HG03196 (cell line): Measurements from ENCODE around the gene PANX2.
"Not testable (repeated sequence)": the region's sequence is repeated elsewhere in the genome, so short reads cannot be mapped to it uniquely, and the experiment has no call there.

Experiments used
- ATAC-seq: cut with Tn5 transposase; IDR thresholded peaks from one replicate; pipeline ENCODE4 v1.9.1; 2021; ENCODE audit not compliant: unreplicated experiment

The PANX2 gene

DNA sequence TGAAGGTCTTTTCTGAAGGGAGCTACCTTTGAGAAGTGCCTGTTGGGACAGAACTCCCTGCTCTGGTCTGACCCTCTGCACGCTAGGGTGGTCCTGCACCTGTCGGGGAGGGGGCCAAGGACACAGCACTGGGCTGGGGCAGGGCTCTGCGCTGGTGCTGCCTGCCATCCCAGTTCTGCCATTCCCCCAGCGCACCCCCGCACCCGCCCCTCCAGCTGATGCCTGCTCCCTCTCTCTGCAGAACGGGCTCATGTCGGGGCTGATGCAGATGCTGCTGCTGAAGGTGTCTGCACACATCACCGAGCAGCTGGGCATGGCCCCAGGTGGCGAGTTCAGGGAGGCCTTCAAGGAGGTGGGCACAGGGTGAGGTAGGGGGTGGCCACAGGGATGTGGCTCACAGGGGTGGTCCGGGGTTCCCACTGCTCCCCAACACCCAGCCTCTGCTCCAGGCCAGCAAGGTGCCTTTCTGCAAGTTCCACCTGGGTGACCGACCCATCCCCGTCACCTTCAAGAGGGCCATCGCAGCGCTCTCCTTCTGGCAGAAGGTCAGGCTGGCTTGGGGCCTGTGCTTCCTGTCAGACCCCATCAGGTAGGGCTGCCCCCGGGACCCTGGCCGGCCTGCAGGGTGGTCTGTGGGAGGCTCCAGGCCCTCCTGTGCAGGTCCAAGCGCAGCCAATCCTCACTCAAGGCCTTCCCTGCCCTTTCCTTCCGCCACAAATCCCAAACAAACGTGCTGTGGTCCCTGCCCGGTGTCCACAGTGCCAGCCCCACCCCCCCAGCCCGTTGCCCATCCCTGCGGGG lies 26.7 kb downstream of the PANX2 start:
- ATAC-seq: no peak

DNA sequence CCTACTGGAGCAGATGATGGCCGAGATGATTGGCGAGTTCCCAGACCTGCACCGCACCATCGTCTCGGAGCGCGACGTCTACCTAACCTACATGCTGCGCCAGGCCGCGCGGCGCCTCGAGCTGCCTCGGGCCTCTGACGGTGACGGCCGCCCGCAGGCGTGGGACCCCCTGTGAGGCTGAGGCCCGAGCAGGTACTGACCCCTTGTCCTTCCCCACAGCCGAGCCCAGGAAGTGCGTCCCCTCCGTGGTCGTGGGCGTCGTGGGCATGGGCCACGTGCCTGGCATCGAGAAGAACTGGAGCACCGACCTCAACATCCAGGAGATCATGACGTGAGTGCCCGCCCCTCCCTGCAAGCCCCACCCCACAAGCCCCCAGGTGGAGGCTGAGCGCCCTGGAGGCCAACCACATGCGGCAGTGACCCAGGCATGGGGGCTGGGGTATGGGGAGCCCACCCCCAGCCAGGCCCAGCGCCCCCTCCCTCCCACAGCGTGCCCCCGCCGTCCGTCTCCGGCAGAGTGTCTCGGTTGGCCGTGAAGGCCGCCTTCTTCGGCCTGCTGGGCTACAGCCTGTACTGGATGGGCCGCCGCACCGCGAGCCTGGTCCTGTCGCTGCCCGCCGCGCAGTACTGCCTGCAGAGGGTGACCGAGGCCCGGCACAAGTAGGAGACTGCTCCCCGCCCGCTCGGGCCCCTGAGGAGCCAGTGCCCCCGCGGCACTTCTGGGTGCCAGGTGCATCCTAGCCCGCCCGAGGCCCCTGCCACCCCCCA lies 27.5 kb downstream of the PANX2 start:
- ATAC-seq: no peak

DNA sequence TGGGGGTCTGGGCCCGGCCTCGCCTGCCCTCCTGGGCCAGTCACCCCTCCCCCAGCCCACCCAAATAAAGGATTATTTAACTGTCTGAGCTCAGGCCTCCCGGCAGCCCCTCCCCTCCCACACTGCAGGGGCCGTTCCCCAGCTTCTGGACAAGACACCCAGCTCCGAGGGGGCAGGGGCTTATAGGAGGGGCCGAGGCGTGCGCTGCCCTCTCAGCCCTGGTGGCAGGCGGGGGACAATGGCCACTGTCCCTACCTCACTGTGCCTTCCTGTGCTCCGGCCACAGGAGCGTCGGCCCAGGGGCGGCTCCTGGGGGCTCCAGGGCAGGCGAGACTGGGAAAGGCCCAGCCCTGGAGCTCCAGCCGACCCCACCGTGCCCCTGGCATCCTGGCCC lies 28.1 kb downstream of the PANX2 start:
- ATAC-seq: no peak

DNA sequence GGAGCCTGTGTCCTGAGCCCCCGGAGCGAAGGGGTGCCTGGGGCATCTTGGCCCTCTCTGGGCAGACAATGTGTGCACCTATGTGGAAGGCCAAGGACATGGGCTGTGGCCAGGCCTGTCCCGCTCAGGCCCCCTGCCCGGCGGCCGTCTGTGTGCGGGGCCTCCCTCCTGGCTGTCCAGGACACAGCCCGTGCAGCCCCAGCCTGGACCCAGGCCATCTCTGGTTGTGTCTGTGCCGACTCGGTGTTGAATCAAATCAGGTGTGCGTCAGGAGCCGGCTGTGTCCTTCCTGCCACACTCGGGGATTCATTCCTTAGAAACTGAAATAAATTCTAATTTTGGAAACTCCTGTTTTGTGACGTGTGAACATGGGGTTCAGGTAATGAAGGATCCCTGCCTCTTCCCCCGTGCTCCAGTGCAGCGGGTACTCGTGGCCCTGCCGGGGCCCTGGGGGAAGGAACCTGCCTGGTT lies 28.8 kb downstream of the PANX2 start:
- no peak for ATAC-seq

DNA sequence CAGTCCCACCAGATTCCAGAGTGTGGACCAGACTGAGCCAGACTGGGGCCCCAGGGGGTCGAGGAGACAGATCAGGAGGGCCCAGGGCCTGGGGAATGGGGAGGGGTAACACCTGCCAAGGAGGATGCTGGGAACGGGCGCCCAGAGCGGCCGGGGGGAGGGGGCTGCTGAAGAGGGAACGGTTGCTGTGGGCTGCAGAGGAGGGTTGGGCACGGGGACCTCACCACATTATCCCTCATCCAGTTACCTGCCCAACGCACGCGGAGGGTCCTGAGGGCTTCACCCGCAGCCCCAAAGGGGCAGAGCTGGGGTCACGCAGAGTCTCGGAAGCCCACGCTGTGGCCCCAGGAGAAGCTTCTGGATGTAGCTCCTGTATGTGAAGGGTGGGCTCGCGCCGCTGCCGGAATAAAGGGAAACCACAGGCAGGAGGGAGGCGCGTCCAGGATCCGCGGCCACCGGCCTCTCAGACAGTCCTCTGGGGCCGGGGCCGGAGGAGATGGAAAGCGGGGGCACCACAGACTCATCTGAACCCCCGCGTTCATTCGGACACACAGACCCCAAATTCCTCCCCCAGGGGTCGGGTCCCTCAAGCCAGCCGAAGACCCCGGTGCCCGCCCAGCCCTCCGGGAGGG lies 29.4 kb downstream of the PANX2 start:
- ATAC-seq: no peak

DNA sequence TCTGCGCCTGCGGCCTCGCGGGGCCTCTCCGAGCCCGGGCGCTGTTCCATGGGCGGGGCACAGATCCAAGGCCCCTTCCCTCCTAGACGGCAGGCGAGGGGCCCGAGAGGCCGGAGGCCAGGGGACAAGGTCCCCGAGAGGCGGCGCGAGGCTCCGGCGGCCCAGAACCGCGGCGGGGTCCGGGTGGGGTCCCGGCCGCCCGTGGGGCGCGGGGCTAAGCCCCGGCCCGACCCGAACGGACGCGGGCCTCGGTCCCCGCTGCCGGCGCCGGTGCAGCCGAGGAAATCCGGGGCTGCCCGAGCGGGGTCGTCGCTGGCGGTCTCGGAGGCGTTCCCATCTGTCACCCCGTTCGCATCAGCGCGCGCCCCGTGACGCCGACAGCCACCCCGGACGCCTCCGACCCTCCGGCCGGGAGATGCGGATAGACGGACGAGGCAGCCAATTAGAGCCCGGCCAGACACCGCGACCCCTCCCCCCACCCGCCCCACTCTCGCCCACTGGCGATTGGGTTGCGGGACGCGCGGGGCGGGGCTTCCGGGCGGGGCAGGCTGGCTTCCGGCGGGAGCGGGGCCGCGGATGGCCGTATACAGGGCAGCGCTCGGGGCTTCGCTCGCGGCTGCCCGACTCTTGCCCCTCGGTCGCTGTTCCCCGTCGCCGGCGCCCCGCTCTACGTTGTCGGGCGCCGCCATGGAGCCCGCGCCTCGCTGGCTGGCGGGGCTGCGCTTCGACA lies 30.1 kb downstream of the PANX2 start, which contains the start of gene SELENOO:
Gene SELENOO (plus strand): TSS at position 551 of the 730 bp plus-strand sequence. CDS start 26 bp downstream, at position 577.
- peak; percentile 66 for ATAC-seq

DNA sequence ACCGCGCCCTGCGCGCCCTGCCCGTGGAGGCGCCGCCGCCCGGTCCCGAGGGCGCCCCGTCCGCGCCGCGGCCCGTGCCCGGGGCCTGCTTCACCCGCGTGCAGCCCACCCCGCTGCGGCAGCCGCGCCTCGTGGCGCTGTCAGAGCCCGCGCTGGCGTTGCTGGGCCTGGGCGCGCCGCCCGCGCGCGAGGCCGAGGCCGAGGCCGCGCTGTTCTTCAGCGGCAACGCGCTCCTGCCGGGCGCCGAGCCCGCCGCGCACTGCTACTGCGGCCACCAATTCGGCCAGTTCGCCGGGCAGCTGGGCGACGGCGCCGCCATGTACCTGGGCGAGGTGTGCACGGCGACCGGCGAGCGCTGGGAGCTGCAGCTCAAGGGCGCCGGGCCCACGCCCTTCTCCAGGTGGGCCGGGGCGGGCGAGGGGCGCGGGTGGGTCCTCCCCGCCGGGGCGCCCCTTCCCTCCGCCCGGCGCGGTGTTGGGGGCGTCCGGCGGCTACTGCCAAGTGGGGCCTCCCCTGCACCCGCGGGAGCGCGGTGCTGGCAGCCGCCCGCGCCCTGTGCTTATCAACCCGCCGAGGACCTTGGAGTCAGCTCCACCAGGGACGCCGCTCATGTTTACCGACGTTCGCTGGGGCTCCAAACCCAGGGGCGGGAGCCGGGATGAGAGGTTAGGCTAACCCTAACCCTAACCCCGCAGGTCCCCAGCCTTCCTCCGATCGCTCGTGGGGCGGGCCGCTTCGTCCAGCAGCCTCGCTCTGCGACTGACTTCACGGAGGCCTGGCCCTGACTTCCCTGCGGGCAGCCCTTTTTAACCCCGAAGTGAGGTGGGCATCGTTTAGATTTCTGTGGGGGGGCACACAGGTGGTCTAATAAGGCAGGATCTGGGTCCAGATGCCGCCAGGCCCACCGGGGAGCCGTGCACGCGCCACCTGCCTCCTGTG lies 30.9 kb downstream of the PANX2 start:
- peak; percentile 12 for ATAC-seq

DNA sequence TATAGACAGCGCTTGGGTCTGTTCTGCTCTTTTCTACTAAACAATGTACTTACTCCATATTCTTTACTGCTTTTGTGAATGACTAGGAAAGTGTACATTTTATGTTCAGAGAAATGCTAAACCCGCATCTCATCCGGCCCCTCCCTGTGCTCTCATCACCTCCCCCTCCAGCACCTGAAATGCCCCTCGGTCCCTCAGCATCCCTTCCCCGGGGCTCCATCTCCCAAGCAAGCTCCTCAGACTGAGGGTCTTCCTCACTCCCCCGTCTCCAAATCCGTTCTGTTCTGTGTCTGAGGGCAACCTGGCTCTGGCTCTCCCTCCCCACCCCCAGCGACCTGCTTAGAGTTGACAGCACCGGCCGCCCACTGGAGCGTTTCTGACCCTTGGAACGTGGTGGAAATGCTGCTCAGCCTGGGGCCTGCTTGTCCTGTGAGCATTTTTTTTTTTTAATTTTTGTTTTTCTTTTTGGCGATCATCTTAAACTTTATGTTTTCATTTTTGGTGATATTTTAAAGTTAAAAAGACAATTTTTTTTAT lies 31.7 kb downstream of the PANX2 start:
- no peak for ATAC-seq

DNA sequence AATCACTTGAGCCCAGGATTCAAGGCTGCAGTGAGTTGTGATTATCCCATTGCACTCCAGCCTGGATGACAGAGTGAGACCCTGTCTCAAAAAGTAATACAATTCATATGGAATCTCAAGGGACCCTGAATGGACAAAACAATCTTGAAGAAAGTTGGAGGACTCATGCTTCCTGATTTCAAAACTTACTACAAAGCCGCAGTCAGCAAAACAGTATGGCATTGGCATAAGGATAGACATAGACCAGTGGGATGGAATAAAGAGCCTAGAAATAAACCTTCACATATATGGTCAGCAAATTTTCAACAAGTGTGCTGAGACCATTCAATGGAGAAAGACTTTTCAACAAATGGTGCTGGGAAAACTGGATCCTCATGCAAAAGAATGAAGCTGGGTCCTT lies 32.8 kb downstream of the PANX2 start:
- ATAC-seq: no peak

DNA sequence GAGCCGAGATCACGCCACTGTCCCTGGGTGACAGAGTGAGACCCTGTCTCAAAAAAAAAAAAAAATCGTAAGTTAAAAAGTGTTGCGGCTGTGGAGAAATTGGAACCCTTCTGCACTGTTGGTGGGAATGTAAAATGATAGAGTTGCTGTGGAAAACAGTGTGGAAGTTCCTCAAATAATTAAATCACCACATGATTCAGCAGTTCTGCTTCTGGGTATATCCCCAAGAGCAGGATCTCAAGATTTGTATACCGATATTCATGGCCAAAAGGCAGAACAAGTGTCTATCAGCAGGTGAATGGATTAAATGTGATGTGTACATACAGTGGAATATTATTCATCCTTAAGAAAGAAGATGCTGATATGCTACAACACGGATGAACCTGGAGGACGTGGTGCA lies 34.0 kb downstream of the PANX2 start:
- ATAC-seq: no peak

DNA sequence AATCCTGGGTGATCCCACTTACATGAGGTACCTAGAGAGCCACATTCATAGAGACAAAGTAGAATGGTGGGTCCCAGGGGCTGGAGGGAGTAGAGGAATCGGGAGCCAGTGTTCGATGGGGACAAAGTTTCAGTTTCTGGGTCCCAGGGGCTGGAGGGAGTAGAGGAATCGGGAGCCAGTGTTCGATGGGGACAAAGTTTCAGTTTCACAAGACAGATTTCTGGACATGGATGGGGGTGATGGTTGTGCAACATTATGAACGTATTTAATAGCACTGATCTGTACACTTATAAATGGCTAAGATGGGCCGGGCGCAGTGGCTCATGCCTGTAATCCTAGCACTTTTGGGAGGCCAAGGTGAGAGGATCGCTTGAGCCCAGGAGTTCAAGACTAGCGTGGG lies 34.5 kb downstream of the PANX2 start:
- ATAC-seq: not testable (repeated sequence)

DNA sequence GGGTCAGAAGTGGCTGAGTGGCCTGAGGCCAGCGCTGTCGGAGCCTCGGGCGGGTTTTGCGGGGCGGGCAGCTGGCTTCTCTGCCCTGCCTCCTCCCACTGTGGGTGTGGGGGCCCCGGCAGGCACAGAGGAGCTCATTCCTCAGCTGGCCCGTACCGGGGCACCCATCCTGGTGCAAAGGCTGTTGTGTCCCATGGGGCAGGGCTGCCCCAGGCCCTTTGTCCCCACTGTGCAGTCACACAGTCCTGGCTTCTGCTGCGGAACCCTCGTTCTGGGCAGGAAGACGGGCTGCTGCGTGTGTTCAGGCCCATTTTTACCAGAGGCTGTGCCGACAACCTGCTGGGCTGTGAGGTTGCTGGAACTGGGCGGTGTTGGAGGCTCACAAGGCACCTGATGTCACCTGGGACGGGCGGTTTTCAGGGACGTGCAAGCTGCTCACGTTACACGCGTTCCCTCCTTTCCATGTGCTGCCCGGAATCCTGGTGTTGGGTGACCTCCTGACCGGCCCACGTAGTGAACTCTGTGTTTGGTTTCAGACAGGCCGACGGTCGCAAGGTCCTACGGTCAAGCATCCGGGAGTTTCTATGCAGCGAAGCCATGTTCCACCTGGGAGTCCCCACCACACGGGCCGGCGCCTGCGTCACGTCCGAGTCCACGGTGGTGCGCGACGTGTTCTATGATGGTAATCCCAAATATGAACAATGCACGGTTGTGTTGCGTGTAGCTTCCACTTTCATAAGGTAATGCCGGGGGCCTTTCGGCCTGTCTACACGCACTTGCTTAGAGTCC lies 35.4 kb downstream of the PANX2 start:
- no peak for ATAC-seq

DNA sequence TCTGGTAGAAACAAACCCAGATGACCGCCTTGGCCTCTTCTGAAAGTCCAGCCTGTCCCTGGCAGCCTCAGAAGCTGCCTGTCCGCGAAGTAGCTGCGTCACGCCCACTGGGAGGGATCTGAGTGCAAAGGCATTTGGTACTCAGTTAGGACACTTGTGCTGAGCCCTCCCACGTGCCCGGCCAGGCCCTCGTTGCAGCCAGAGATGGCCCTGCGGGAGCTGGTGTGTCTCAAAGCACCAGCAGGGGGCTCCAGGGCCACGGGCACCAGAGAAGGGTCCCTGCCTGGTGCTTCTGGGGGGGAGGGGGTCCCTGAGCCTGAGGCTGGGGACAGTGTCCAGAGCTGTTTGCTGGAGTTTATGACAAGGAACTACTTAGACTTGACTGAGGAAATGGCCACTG lies 36.1 kb downstream of the PANX2 start:
- ATAC-seq: no peak

DNA sequence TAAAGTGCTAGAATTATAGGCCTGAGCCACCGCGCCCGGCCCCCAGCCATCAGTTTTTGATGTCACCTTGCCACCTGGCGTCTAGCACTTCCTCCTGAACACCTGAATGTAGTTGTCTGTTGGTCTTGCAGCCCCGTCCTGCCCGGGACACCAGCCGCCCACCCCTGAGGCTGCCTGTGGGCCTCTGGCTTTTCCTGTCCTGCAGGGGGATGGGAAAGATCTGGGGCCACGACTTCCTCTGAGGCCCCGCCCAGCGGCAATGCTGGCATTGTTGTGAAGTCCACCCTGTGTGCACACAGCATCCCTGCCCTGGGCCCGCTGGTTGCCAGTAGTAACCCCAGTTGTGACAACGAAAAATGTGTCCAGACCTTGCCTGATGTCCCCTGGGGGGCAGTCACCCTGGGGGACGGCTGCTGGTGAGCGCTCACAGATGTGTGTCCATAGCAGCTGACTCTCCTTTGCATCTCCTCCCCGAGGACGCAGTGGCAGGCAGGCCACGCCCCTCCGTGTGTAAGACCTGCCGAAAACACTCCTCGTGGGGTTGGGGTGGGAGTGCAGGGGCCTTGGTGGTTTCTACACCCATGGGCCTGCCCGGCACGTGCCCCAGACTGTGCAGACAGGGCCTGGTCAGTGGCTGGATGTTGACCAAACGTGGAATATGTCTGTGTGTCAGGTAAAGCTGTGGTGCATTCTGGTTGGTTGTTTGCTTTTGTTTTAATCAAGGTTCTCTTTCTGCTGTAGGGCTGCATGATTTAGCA lies 37.0 kb downstream of the PANX2 start:
- no peak for ATAC-seq

DNA sequence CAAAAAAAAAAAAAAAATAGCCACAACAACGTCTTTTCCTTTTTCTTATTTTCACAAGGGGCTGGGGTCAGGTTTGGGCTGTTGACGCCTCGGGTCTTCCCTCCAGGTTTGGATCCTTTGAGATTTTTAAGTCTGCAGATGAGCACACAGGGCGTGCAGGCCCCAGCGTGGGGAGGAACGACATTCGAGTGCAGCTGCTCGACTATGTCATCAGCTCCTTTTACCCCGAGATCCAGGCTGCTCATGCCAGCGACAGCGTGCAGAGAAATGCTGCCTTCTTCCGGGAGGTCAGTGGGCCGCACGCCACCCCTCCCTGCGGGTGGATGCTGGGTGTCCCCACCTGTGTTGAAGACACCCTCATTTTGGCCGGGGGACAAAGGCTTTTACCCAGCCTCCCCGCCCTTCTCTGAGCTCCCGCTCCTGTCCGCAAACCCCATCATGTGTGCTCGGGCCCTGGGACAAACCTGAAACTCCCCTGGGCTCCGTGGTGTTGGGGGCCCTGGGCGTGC lies 38.0 kb downstream of the PANX2 start:
- ATAC-seq: no peak

DNA sequence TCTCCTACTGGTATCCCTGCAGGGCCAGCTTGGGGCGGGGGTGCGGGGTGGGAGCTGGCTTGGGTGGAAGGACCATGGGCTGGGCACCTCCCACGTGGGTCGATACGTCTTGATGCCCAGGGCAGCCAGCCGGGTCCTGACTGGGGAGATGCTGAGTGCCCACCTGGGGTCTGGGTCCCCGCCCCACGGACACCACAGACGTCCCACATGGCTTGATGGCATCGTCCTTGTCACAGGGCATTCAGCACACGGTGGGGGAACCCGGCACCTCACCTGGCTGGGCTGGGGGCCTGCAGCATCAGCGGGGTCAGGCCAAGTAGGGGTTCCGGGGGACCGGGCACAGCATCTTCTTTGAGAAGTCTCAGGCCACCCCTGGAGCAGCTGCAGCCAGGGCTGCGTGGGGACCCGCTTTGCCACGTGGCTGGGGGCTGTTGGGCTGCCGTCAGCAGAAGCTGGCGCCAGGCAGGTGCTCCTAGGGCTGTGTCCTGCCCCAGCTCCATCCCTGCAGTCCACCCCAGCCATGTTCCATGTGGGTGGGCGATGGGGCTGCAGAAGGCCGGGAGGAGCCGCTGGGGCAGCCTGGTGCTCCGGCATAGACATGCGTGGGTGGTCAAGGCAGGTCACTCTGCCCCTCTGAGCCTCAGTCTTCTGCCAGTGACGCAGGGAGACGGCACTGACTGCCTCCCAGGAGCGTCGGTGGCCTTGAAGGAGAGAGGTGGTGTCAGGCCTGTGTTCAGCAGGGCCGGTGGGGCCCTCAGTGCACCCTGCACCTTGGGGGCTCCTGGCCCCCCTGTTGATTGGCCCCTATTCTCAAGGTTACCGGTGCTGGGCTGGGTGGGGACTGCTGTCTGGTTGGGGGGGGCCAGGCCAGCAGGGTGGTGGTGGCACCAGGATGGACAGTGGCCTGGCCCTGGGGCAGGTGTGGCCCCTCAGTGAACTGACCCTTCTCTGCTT lies 38.7 kb downstream of the PANX2 start:
- ATAC-seq: no peak

DNA sequence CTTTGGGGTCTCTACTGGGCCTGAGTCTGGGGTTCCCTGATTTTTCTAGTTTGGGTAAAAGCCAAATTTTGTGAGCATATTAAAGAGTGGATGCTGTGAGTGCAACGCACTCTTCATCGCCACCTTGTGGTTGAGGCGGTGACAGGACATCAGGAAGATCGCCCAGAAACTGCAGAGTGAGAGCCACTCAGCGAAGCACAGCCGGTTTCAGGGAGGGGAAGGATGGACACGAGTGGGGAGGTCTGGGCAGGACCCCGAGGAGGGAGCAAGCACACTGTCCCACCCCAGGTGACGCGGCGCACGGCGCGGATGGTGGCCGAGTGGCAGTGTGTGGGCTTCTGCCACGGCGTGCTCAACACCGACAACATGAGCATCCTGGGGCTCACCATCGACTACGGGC lies 39.4 kb downstream of the PANX2 start:
- ATAC-seq: no peak
